ENCODE results near the gene GADD45B.
"Not testable (repeated sequence)": the region's sequence is repeated elsewhere in the genome, so short reads cannot be mapped to it uniquely, and the experiment has no call there.

Gene GADD45B

DNA sequence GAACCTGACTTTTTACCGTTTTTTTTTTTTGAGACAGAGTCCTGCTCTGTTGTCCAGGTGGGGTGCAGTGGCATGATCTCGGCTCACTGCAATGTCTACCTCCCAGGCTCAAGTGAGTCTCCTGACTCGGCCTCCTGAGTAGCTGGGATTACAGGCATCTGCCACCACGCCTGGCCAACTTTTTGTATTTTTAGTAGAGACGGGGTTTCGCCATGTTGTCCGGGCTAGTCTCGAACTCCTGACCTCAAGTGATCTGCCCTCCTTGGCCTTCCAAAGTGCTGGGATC is 6.1 kb upstream of the GADD45B start:
- FAIRE-seq: not testable (repeated sequence)

DNA sequence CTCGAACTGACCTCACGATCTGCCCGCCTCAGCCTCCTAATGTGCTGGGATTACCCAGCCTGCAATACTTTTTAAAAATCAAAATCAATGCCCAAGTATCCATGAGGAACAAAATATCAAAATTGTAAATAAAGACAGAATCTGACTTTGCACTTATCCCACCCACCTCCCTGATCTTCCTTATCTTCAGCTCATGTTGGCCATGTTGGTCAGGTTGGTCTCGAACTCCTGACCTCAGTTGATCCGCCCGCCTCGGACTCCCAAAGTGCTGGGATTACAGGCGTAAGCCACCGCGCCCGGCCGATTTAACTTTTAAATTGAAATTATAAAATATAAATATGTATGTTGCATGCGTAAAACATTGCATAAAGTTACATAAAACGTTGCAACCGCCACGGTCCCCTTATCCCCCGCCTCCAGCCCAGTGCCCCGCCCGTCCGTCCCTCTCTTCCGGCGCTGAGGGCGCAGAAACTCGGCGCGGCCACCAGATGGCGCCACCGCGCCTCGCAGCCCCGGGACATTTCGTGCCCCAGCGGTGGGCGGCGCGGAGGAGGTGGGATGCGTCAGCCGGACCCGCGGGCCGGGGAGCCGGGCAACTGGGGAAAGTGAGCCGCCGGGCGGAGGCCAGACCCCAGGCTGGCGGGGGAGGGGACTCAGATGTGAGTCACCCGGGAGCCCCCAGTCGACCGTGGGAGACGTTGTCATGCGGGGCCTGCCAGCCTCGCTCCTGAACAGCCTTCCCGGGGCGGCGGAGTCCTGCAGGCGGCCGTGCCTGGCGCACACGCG is 1.5 kb upstream of the GADD45B start:
- no peak for FAIRE-seq

DNA sequence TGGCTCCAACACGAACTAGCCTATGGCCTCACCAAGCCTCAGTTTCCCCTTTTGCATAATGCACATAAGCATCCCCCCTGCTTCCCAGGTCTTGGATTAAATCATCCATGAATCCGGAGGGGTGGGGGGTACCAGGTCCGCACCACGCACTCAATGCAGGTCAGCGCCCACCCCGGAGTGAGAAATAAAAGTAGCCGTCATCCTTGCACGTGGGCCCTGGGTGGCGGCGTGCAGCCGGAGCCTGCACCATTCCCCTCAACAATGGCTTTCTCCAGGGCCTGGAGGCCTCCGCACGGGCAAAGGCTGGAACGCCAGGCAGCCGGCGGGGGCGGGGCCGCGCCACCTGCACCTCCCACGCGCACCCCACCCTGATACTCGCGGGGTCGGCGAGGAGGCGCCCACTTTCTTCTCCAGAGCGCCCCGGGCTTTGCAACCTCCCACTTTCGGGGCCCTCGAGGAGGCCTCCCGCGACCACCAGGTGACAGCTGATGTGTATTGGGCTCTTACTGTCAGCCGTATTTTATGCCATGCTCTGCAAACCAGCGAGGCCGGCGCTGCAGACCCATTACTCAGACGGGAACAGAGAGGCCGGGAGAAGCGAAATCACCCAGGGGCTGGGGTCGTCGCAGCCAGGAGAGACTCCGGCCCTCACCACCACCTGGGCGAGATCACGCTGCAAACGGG is 767 bp upstream of the GADD45B start:
- FAIRE-seq: no peak

DNA sequence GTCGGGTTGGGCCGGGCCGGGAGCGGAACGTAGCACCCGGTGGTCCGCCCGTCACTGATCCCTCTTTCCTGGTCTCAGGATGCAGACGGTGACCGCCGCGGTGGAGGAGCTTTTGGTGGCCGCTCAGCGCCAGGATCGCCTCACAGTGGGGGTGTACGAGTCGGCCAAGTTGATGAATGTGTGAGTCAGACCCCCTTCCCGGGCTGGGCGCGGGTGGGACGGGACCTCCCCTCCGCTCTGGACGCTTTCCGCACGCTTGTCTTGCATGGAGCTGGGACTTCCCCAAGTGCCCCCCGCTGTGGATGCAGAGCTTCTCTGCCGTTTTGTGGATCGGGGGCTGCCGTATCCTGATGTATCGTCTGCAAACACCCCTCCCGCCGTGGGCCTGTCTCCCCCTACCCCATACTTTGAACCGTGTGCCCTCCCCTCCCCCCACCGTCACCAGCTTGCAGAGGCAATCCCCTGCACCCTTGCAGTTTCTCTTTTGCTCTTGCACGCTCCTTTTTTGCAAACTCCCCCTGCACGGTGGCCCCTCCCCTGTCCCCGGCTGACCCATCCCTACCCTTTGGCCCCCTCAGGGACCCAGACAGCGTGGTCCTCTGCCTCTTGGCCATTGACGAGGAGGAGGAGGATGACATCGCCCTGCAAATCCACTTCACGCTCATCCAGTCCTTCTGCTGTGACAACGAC is 669 bp downstream of the GADD45B start:
- FAIRE-seq: no peak

DNA sequence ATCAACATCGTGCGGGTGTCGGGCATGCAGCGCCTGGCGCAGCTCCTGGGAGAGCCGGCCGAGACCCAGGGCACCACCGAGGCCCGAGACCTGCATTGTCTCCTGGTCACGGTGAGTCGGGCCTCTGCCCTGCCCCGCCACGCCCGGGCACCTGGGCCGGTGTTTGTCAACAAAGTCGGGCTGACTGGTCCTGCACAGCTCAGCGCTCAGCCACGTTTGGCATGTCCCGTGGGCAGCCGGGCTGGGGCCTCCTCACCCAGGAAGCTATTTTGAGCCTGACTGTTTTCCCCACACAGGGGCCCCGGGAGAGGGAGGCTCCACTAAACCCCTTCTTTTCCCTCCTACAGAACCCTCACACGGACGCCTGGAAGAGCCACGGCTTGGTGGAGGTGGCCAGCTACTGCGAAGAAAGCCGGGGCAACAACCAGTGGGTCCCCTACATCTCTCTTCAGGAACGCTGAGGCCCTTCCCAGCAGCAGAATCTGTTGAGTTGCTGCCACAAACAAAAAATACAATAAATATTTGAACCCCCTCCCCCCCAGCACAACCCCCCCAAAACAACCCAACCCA is 1.3 kb downstream of the GADD45B start:
- no peak for FAIRE-seq

DNA sequence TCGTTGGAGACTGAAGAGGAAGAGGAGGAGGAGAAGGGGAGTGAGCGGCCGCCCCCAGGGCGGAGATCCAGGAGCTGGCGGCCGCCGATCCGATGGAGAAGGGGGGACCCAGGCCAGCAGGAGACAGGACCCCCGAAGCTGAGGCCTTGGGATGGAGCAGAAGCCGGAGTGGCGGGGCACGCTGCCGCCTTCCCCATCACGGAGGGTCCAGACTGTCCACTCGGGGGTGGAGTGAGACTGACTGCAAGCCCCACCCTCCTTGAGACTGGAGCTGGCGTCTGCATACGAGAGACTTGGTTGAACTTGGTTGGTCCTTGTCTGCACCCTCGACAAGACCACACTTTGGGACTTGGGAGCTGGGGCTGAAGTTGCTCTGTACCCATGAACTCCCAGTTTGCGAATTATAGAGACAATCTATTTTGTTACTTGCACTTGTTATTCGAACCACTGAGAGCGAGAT is 1.8 kb downstream of the GADD45B start:
- no peak for FAIRE-seq

DNA sequence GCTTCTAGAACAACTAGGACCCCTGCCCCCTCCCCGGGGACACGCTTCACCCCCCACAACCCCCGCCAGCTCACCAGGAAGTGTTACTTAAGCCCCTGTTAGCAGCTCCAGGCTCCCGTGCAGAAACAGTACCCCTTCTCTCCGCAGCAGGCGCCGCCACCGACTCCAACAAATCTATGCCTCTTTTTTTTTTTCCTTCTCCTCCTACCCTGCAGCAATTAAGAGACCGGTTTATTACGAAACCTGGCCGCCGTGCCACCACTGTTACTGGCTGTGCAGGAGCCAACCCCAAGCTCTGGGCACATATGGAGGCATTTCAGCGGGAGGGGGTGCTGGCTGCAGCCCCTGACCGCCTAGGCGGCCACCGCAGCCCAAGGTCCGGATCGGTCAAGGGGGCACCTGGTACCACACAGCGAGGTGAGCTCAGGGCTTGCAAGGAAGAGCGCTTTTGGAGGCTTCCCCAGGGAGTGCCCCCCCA is 2.4 kb downstream of the GADD45B start:
- FAIRE-seq: no peak

DNA sequence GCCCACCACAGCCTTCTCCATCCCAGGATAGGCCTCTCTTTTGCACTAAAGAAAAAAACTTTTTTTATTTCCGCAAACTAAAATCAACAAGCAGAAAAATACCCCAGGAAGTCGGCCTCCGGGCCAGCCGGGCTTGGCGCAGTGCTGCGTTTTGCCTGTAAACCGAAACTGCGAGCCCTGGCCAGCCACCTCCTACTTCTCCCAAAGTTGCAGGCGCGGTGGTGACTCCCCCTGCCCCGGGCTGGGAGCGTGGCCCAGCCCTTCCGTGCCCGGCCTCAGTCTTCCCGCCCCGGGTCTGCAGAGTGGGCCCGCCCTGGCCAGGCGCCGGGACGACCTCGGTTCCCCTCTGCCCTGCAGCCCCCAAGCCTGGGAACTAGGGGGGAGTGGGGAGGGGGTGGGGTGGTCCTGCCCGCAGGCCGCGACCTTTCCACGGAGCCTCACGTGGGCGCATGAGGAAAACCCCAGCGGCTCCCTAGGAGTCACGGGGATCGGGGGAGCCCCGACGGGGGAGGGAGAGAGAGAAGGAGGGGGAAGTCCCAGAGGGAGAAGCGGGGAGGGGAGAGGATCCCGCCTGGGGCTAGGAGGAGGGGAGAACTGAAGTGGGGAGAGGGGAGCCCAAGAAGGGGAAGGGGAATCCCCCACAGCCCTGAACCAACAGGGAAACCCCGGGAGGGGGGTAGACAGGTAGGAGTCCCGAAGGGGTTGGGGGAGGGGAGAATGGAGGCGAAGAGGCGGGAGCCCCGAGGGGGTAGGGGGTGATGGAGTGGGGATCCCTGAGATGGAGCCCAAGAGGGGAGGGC is 3.0 kb downstream of the GADD45B start:
- FAIRE-seq: no peak

DNA sequence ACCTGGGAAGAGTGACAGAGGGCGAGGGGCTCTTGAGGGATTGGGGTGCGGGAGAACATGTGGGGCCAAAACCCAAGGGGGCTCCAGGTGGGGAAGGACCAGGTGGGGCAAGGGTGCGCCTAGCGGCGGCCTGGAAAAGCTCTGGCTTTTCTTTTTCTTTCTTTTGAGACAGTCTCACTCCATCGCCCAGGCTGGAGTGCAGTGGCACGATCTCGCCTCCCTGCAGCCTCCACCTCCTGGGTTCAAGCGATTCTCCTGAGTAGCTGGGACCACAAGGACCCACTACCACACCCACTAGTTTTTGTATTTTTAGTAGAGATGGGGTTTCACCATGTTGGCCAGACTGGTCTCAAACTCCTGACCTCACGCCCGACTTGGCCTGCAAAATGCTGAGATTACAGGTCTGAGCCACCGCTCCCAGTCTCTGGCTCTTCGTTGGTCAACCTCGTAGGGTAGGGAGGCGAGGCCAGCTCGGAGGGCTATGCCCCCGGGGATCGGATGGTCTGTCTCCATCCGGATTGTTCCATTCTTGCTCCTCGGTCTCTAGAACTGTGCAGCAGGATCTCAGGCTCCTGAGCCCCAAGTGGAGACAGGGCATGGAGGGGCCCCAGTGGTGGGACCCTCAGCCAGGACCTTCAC is 3.7 kb downstream of the GADD45B start:
- FAIRE-seq: no peak

DNA sequence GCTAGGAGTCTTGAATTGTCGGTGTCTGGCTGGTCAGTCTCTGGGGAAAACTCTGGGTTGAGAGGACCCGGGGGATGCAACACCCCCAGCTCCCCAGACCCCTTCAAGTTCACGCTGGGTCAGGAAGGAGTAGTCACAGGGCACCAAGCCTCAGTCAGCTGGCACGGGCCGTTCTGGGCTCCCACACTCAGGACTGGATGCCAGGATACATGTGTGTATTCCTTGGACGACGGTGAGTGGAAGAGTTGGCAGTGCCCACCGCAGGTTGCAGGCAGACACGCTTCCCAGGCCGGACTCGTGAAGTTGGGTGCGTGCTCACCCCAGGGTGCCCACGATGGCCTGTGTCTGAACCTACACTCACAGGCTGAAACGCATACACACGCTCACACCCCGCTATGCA is 5.5 kb downstream of the GADD45B start:
- no peak for FAIRE-seq

DNA sequence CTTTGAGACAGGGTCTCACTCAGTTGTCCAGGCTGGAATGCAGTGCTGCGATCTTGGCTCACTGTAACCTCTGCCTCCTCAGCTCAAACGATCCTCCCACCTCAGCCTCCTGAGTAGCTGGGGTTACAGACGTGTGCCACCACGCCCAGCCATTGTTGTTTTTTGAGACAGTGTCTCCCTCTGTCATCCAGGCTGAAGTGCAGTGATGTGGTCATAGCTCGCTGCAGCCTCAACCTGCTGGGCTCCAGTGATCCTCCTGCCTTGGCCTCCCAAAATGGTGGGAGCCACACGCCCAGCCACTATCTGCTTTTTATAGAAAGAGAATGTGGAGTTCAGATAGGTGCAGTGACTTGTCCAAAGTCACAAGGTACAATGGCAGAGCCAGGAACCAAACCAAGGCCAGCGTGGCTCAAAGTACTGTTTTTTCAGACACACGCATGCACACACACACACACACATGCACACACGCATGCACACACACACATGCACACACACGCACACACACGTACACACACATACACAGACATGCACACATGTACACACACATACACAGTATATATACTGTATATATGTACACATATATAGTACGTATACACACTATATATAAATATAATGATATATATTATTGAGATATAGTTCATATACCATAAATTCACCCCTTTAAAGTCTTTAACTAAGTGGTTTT is 6.6 kb downstream of the GADD45B start:
- FAIRE-seq: no peak

DNA sequence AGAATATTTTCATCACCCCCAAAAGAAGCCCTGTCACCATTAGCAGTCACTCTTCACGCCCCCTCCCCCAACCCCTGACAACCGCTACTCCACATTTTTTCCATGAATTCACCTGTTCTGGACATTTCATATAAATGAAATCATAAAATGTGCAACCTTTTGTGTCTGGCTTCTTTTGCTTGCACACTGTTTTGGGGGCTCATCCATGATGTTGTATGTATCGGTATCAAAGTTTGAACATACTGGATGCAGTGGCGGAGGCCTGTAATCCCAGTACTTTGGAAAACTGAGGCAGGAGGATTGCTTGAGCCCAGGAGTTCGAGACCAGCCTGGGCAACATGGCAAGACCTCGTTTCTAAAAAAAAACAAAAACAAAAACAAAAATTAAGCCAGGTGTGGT is 7.2 kb downstream of the GADD45B start:
- no peak for FAIRE-seq

DNA sequence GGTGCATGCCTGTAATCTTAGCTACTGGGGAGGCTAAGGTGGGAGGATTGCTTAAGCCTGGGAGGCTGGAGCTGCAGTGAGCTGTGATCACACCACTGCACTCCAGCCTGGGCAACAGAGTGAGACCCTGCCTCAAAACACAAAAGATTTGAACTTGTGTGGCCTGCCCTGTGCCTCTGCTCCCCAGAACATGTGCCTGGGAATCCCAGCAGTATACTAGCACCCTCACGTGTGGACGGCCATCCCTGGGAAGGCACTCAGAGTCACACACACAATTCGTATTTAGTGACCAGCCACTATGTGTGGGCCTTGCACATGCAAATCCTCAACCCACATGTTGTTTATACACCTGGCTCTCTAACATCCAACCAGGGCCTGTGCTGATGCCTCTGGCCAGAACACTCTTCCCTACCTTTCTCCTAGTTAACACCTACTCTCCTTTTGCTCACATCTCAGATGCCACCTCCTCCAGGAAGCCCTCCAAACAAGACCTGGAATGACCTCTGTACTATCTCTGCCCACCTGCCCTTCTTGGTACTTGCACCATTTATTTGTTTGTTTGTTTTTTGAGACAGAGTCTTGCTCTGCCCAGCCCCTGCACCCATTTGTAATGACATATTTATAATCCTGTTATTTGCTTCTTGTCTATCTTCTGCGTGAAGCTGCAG is 7.7 kb downstream of the GADD45B start:
- no peak for FAIRE-seq

DNA sequence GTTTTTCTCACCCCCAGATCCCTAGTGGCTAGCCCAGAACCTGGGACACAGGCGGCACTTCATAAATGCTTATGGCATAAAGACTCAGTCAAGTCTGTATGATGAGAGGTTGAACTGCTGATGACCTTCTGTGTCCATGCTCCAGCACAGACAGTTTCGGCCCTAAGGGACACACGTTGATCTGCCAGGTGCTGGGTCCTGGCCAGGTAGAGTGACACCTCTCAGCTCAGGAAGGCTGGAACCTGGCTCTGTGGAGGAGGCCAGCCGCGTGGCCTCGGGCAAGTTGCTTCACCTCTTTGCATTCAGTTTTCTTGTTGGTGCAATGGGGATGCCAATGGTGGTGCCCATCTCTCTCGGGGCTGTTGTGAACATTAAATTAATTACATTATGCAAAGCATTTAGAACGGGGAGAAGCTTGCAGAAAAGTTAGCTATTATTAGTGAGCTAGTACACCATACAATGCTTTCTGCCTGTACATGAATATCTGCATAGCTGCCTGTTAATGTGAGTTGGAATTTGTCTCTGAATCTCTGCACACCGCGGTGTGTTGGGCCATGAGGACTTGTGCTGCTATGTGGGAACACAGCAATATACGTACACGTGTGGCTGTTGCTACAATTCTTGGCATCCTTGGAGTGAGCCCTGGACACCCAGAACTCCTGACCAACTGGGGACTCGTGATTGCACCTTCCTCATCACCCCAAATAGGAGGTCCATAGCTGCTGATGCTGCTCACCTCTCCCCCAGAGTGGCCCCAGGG is 8.4 kb downstream of the GADD45B start:
- no peak for FAIRE-seq

DNA sequence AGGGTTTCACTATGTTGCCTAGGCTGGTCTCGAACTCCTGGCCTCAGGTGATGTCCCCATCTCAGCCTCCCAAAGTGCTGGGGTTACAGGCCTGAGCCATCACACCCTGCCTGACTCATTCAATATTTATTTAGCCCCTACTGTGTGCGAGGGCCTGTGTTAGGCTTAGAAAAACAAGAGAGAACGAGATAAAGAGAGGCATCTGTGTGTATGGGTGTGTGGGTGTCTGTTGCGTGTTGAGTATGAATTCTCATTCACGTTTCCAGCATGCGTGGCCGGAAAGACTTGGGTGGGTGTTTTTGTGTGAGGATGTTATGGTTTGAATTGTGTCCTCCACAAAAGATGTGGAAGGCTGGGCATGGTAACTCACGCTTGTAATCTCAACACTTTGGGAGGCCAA is 9.5 kb downstream of the GADD45B start:
- FAIRE-seq: no peak

DNA sequence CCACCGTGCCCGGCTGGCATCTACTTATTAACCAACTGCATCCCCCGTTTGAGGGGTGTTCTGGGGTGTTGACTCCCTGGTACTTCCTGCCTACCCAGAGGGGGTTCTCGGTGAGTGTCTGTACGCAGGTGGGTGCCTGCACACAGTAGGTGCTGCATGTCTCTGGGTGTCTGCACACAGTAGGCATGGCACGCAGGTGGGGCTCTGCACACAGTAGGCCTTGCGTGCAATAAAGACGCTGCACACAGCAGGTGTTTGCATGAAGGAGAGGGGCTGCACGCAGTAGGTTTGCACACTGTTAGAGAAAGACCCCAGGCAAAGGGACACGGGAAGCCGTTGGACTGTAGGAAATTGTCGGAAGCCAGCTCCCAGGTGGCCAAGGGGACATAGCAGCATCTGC is 11.2 kb downstream of the GADD45B start:
- no peak for FAIRE-seq

DNA sequence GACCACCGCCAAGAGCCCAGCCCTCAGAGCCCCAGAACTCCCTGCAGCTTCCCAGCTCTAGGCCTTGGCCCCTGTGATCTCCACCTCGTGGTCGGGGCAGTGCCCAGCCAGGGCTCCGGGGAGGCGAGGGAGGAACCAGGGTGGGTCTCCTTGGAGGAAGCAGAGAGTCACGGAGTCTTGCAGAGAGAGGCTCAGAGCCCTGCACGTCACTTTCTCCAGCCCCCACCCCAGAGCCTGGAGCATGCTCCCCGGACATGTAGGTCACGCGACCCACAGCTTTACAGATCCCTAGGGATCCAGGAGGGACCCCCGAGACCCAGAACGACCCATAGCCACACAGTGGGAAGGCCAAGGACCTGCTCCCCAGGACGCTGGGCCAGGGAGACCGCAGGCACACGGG is 11.9 kb downstream of the GADD45B start:
- FAIRE-seq: no peak

DNA sequence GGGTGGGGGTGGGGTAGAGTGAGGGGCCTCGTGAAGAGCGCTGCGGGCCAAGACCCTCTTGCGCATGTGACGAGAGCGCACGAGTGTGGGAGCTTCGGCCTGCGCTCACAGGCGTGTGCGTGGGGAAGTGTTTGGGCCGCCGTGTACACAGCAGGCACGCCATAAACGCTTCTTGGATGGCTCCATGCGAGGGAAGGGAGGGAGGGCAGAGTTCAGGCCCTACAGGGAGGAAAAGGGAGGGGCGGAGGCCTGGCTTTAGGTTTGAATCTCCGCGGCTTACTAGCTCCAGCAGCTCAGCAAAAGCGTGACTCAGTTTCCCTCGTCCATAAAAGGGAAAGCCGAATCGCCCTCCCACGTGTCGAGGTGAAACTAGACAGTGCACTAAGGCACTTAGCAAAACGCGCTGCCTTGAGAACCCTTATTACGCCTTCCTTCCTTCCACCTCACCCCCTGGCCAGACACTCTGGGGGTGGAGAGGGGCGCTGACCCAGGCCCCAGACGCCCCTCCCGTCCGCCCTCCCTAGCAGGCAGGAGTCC is 12.5 kb downstream of the GADD45B start:
- no peak for FAIRE-seq

DNA sequence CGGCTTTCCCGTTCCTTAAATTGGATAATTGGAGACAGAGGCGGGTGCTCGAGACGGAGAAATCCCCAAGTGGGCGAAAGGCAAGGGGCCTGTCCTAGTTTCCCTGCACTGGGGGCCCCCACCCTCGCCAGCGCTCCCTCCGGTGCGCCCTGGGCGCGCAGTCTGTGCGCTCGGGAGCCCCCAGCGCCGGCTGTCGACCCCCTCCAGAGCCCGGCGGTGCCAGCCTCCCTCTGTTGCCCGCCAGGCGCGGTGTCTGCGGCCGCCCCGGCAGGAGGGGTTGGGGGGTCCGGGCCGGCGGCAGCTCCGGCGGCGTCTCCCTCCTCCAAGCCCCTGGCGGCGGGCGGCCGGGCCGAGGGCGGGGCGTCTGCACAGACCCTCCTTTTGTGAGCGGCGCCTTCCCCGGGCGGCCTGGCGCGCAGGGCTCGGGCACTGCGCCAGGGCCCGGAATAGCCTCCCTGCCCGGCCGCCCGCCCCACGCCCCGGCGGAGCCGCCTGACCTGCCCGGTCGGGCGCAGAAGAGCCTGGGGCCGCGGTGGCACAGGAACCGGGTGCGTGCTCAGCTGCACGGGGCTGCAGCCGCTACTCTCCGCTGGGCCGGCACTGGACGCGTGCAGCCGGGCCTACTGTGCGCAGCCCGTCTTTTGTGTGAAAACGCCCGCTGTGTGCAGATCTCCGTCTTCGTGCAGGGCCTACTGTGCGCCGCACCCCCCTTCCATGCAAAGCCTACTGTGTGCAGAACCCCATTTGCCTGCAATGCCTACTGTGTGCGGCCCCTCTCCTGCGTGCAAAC is 13.2 kb downstream of the GADD45B start:
- no peak for FAIRE-seq

Data from islet of Langerhans (tissue), 1 donor.